ENCODE results near the gene TMEM132D. TPM values are rescaled to one million over a fixed set of nuclear protein-coding genes. Genes with fewer than 3 reads are reported as not detected.

Gene TMEM132D
- total RNA-seq (ENCODE audit: low replicate concordance), result 1.0 and 1.1 TPM in 2 replicates

- H3K27ac Mint-ChIP-seq, result peak within 1 kb of the TSS; percentile 58
- Histone ChIP-seq H3K4me1 (peaks cover 12% of the 10 kb centered on the region), H3F3A (ENCODE audit: low read depth) (peaks cover 2% of the 10 kb centered on the region), H3K79me2 (ENCODE audit: low read depth) (no peaks in the 10 kb centered on the region), H3K27me3 (peaks cover 98% of the 10 kb centered on the region), H3K9ac (no peak within 1 kb of the TSS), H3K36me3 (no peaks in the 10 kb centered on the region), H3K27ac (no peak within 1 kb of the TSS), H3K4me2 (peak within 1 kb of the TSS; percentile 99), H4K20me1 (ENCODE audit: low read depth) (peaks cover 12% of the 10 kb centered on the region), H3K9me3 (ENCODE audit: low read depth) (no peaks in the 10 kb centered on the region), H2AFZ (replicated peaks) (peak within 1 kb of the TSS; percentile 93), H3K4me3 (peak within 1 kb of the TSS; percentile 66)
- peak within 1 kb of the TSS; percentile 95 for H3K4me3 Mint-ChIP-seq
- H3K36me3 Mint-ChIP-seq, result no peaks in the 10 kb centered on the region
- peak; percentile 73 for DNase-seq (ENCODE audit: low spot score)
- peaks cover 26% of the 10 kb centered on the region for H3K4me1 Mint-ChIP-seq
- no peaks in the 10 kb centered on the region for H3K9me3 Mint-ChIP-seq
- H3K27me3 Mint-ChIP-seq (ENCODE audit: insufficient read depth, low read depth), result peaks cover 30% of the 10 kb centered on the region
- TF ChIP-seq CTCF (IDR thresholded peaks at IDR 0.05) (no peak), EZH2phosphoT487 (IDR thresholded peaks at IDR 0.05) (peak; percentile 29), EZH2 (IDR thresholded peaks at IDR 0.05) (peak; percentile 67)
Measured at GRCh38 chr12:129903956-129904829, at the start of gene TMEM132D. Gene TMEM132D (minus strand): TSS chr12:129904025.

DNA sequence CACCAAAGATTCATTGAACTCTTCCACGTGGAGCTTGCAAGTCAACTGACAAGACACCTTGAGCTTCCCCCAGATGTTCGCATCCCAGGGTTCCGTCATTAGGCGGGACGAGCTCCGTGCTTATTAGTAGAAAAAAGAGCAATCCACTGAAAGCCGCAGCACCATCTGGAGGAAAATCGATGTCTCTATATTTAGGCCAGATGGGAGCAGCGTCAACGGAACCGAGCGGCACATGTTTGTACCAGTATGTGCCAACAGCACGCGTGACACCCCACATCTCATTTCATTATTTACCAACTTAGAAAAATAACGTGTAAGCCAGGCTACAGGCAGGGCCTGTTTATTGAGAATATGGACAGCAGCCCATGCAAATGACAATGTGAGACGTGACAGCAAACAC is 45.8 kb upstream of the TMEM132D start:
- H3K4me3 ChIP-seq, result no peak overlapping the region
- Mint-ChIP-seq H3K27me3 (ENCODE audit: insufficient read depth, low read depth) (no peaks in the 10 kb centered on the region), H3K4me3 (no peak overlapping the region), H3K27ac (no peak overlapping the region), H3K4me1 (no peaks in the 10 kb centered on the region), H3K36me3 (no peaks in the 10 kb centered on the region), H3K9me3 (no peaks in the 10 kb centered on the region)
- H4K20me1 ChIP-seq (ENCODE audit: low read depth), result no peaks in the 10 kb centered on the region
- TF ChIP-seq CTCF (IDR thresholded peaks at IDR 0.05) (no peak), EZH2phosphoT487 (IDR thresholded peaks at IDR 0.05) (no peak), EZH2 (IDR thresholded peaks at IDR 0.05) (no peak)
- H2AFZ ChIP-seq (replicated peaks), result no peak overlapping the region
- no peaks in the 10 kb centered on the region for H3K27me3 ChIP-seq
- no peaks in the 10 kb centered on the region for H3K36me3 ChIP-seq
- H3K9me3 ChIP-seq (ENCODE audit: low read depth), result no peaks in the 10 kb centered on the region
- H3F3A ChIP-seq (ENCODE audit: low read depth), result no peaks in the 10 kb centered on the region
- no peaks in the 10 kb centered on the region for H3K4me1 ChIP-seq
- no peaks in the 10 kb centered on the region for H3K79me2 ChIP-seq (ENCODE audit: low read depth)
- no peak overlapping the region for H3K4me2 ChIP-seq
- H3K27ac ChIP-seq, result no peak overlapping the region
- DNase-seq (ENCODE audit: low spot score), result no peak
- H3K9ac ChIP-seq, result no peak overlapping the region

- H3K9me3 ChIP-seq (ENCODE audit: low read depth), result no peaks in the 10 kb centered on the region
- Mint-ChIP-seq H3K27me3 (ENCODE audit: insufficient read depth, low read depth) (peaks cover 2% of the 10 kb centered on the region), H3K4me3 (no peak overlapping the region), H3K9me3 (peaks cover 2% of the 10 kb centered on the region), H3K4me1 (peaks cover 7% of the 10 kb centered on the region), H3K27ac (no peak overlapping the region), H3K36me3 (no peaks in the 10 kb centered on the region)
- TF ChIP-seq CTCF (IDR thresholded peaks at IDR 0.05), result no peak
- TF ChIP-seq EZH2 (IDR thresholded peaks at IDR 0.05), result no peak
- TF ChIP-seq EZH2phosphoT487 (IDR thresholded peaks at IDR 0.05), result no peak
- H3K4me1 ChIP-seq, result no peaks in the 10 kb centered on the region
- no peak overlapping the region for H3K4me2 ChIP-seq
- no peaks in the 10 kb centered on the region for H3K79me2 ChIP-seq (ENCODE audit: low read depth)
- H3K4me3 ChIP-seq, result no peak overlapping the region
- peaks cover 4% of the 10 kb centered on the region for H3K27me3 ChIP-seq
- no peak overlapping the region for H3K9ac ChIP-seq
- H3K36me3 ChIP-seq, result no peaks in the 10 kb centered on the region
- DNase-seq (ENCODE audit: low spot score), result no peak
- no peaks in the 10 kb centered on the region for H4K20me1 ChIP-seq (ENCODE audit: low read depth)
- no peaks in the 10 kb centered on the region for H3F3A ChIP-seq (ENCODE audit: low read depth)
- H3K27ac ChIP-seq, result no peak overlapping the region
- H2AFZ ChIP-seq (replicated peaks), result no peak overlapping the region
Measured at GRCh38 chr12:129941618-129942017, 37.8 kb upstream of the TMEM132D start.
